Measurements from ENCODE around the gene VHLL.

DNA sequence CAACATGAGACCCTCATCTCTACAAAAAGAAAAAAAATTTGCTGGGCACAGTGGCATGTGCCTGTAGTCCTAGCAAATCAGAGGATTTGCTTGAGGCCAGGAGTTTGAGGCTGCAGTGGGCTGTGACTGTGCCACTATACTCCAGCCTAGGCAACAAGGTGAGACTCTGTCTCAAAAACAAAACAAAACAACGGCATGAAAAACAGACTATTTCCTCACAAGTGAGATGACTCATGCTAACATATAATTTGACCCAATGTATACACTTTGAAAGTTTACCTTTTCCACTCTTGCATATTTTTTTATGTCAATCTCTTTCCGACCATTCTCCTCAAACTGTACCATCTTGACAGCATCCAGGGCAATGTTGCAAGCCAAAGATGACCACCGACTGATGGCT lies 21.5 kb upstream of the VHLL start:
- TF ChIP-seq POLR2AphosphoS5 (IDR thresholded peaks at IDR 0.05; ENCODE audit: low read depth, low read length) (no peak), PAX5 (IDR thresholded peaks at IDR 0.05; ENCODE audit: insufficient read depth, low read length, severe bottlenecking) (no peak), POLR2A (IDR thresholded peaks at IDR 0.05; ENCODE audit: low read depth, low read length) (no peak), TAF1 (IDR thresholded peaks at IDR 0.05; ENCODE audit: low read depth, low read length) (no peak), POU2F2 (IDR thresholded peaks at IDR 0.05; ENCODE audit: low read depth, low read length) (no peak), SPI1 (IDR thresholded peaks at IDR 0.05; ENCODE audit: low read depth, low read length) (no peak)
